PFSK-1 (cell line): Measurements from ENCODE around the gene CKMT2.

Experiments
- FOXP2 ChIP-seq: optimal IDR thresholded peaks from 2 replicates; pipeline ENCODE3; 2011; ENCODE audit warnings: borderline replicate concordance, control low read depth, inconsistent platforms; ENCODE audit not compliant: insufficient read depth; ENCODE audit errors: extremely low read length, extremely low read depth
- POLR2AphosphoS5 ChIP-seq: IDR thresholded peaks from 2 replicates; pipeline ENCODE4 v1.6.1; 2012; ENCODE audit warnings: low read depth, mild to moderate bottlenecking, control low read depth, low read length, moderate library complexity
- REST ChIP-seq, 2 experiments: IDR thresholded peaks; 2 replicates each; pipeline versions ENCODE4 v1.6.1 to v1.8.0; 2011 to 2012; ENCODE audit warnings: low read depth in 2 of 2, low read length in 2 of 2, control low read depth in 1 of 2, inconsistent platforms in 1 of 2, mild to moderate bottlenecking in 1 of 2, moderate library complexity in 1 of 2; ENCODE audit not compliant: insufficient read depth in 1 of 2
- SIN3A ChIP-seq: IDR thresholded peaks from 2 replicates; pipeline ENCODE4 v1.6.1; 2012; ENCODE audit warnings: mild to moderate bottlenecking, low read length, moderate library complexity, borderline replicate concordance; ENCODE audit not compliant: insufficient read depth
- TAF1 ChIP-seq: IDR thresholded peaks from 2 replicates; pipeline ENCODE4 v1.6.1; 2012; ENCODE audit warnings: low read length, control low read depth, borderline replicate concordance; ENCODE audit not compliant: insufficient read depth

The CKMT2 gene

GRCh38 chr5:81246697-81247096, 13.6 kb downstream of the CKMT2 start:
- TF ChIP-seq REST (IDR thresholded peaks at IDR 0.05; ENCODE audit: insufficient read depth in 1 of 2, low read depth in 2 of 2, low read length in 2 of 2), result no peak
- TF ChIP-seq FOXP2, result no peak
- no peak for TF ChIP-seq SIN3A
- TF ChIP-seq POLR2AphosphoS5, result no peak
- no peak for TF ChIP-seq TAF1

GRCh38 chr5:81247441-81247972, 14.4 kb downstream of the CKMT2 start:
- TF ChIP-seq SIN3A (no peak), TAF1 (no peak), REST (IDR thresholded peaks at IDR 0.05; ENCODE audit: insufficient read depth in 1 of 2, low read depth in 2 of 2, low read length in 2 of 2) (no peak), POLR2AphosphoS5 (no peak), FOXP2 (no peak)

- TF ChIP-seq REST (IDR thresholded peaks at IDR 0.05; ENCODE audit: insufficient read depth in 1 of 2, low read depth in 2 of 2, low read length in 2 of 2), result no peak
- no peak for TF ChIP-seq SIN3A
- TF ChIP-seq POLR2AphosphoS5, result no peak
- no peak for TF ChIP-seq FOXP2
- no peak for TF ChIP-seq TAF1
These were observed 16.1 kb downstream of the CKMT2 start for GRCh38 chr5:81249240-81249639.

- TF ChIP-seq TAF1, result no peak
- TF ChIP-seq REST (IDR thresholded peaks at IDR 0.05; ENCODE audit: insufficient read depth in 1 of 2, low read depth in 2 of 2, low read length in 2 of 2), result no peak
- TF ChIP-seq POLR2AphosphoS5, result no peak
- no peak for TF ChIP-seq FOXP2
- no peak for TF ChIP-seq SIN3A
These were observed 16.9 kb downstream of the CKMT2 start for GRCh38 chr5:81250004-81250403.

- no peak for TF ChIP-seq FOXP2
- TF ChIP-seq POLR2AphosphoS5, result no peak
- no peak for TF ChIP-seq SIN3A
- TF ChIP-seq TAF1, result no peak
- no peak for TF ChIP-seq REST (IDR thresholded peaks at IDR 0.05; ENCODE audit: insufficient read depth in 1 of 2, low read depth in 2 of 2, low read length in 2 of 2)
These were observed 18.8 kb downstream of the CKMT2 start for GRCh38 chr5:81251922-81252321.
